Hepatocyte (in vitro differentiated cells): ENCODE results near the gene PSMG3.

ENCODE experiments used
- EZH2 ChIP-seq: fragments of 200-600 bp; sonication (generic); IDR thresholded peaks from 2 replicates; pipeline ENCODE4 v1.6.1; 2016; ENCODE audit warnings: antibody characterized with exemption, mild to moderate bottlenecking, borderline replicate concordance
- TF ChIP-seq, protein P1 (sequence below): fragments of 200-600 bp; sonication (generic); IDR thresholded peaks from 2 replicates; pipeline ENCODE4 v1.5.1; 2016; ENCODE audit warnings: antibody characterized with exemption, mild to moderate bottlenecking; ENCODE audit not compliant: poor library complexity

DNA sequence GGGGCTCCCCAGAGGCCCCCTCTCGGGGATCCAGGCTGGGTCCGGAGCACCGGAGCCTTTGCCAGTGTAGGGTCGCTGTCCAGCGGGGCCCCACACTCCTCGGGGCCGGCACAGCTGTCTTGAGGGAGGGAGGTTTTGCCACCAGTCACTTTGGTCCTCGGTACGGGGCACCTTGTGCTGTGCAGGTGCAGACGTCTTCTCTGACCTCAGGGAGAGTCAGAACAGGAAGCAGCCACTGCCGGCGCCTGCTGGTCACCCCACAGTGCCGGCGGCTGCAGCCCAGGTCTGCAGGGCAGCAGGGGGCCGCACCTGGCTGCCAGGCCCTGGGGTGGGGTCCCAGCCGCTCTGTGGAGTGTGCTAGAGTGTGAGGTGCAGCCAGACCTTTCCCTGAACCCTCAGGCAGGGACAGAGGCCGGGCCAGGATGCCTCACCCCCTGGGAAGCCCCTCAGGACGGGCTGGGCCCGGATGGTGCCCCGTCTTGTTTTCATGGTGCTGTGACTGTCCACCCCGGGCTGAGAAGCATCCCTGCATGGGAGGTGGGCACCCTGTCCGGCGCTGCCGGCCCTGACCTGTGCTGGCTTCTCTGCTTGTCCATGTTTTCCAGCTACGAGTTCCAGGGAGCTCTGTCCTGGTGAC lies 31.2 kb downstream of the PSMG3 start:
- TF ChIP-seq, protein P1, sequence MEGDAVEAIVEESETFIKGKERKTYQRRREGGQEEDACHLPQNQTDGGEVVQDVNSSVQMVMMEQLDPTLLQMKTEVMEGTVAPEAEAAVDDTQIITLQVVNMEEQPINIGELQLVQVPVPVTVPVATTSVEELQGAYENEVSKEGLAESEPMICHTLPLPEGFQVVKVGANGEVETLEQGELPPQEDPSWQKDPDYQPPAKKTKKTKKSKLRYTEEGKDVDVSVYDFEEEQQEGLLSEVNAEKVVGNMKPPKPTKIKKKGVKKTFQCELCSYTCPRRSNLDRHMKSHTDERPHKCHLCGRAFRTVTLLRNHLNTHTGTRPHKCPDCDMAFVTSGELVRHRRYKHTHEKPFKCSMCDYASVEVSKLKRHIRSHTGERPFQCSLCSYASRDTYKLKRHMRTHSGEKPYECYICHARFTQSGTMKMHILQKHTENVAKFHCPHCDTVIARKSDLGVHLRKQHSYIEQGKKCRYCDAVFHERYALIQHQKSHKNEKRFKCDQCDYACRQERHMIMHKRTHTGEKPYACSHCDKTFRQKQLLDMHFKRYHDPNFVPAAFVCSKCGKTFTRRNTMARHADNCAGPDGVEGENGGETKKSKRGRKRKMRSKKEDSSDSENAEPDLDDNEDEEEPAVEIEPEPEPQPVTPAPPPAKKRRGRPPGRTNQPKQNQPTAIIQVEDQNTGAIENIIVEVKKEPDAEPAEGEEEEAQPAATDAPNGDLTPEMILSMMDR, result no peak
- TF ChIP-seq EZH2, result no peak
